OCI-LY7 (cell line): ENCODE results near the gene NINL. TPM values are rescaled to one million over a fixed set of nuclear protein-coding genes. Genes with fewer than 3 reads are reported as not detected.

Source experiments
- BruUV-seq: library from RNA; stranded (reverse); fragments of 400-500 nt; replicated peaks from 2 replicates; lab custom pipeline; 2021; lab: Mats Ljungman, UMichigan
- CTCF ChIA-PET: fragments of 300-600 bp; sonication (Branson Sonifier 250); formaldehyde crosslinking; loops from one replicate; lab custom pipeline; 2022; ENCODE audit warnings: antibody characterized with exemption; ENCODE audit not compliant: unreplicated experiment; lab: Charles Lee
- POLR2A ChIA-PET: fragments of 300-600 bp; sonication (Branson Sonifier 250); formaldehyde crosslinking; loops from one replicate; lab custom pipeline; 2022; ENCODE audit warnings: antibody characterized with exemption; lab: Charles Lee
- DNase-seq: peaks from one replicate; pipeline ENCODE4 v3.0.0-alpha.2; 2015; ENCODE audit warnings: low spot score
- H2AFZ ChIP-seq: fragments of 200-600 bp; sonication (generic), shearing (Covaris generic); 2 replicates; pipeline ENCODE4 v1.6.1; 2014; ENCODE audit warnings: mild to moderate bottlenecking, antibody characterized with exemption, low read length, moderate library complexity
- H3K27ac ChIP-seq: fragments of 200-600 bp; sonication (generic); 2 replicates; pipeline ENCODE4 v1.5.1; 2014; ENCODE audit warnings: mixed run types, low read depth, mild to moderate bottlenecking, moderate library complexity, low read length, inconsistent platforms; ENCODE audit not compliant: poor library complexity, severe bottlenecking
- H3K36me3 ChIP-seq: fragments of 200-600 bp; sonication (generic); 2 replicates; pipeline ENCODE4 v1.6.1; 2014; ENCODE audit warnings: mild to moderate bottlenecking, antibody characterized with exemption, low read length, moderate library complexity, mixed read lengths; ENCODE audit not compliant: insufficient read depth
- H3K4me1 ChIP-seq: fragments of 200-600 bp; sonication (generic); 2 replicates; pipeline ENCODE4 v1.5.1; 2014; ENCODE audit warnings: mild to moderate bottlenecking, low read length; ENCODE audit not compliant: insufficient read depth, poor library complexity, severe bottlenecking
- H3K4me2 ChIP-seq: fragments of 200-600 bp; sonication (generic); 2 replicates; pipeline ENCODE4 v1.6.1; 2014; ENCODE audit warnings: mild to moderate bottlenecking, low read length
- H3K4me3 ChIP-seq: fragments of 200-600 bp; sonication (generic); 2 replicates; pipeline ENCODE4 v1.5.1; 2014; ENCODE audit warnings: mild to moderate bottlenecking, low read depth, low read length; ENCODE audit not compliant: poor library complexity, severe bottlenecking
- H3K79me2 ChIP-seq: fragments of 200-600 bp; sonication (generic); 2 replicates; pipeline ENCODE4 v1.6.1; 2016; ENCODE audit warnings: low read depth, mild to moderate bottlenecking, low read length, moderate library complexity, mixed read lengths; ENCODE audit not compliant: insufficient read depth
- H3K9me2 ChIP-seq: fragments of 200-600 bp; sonication (generic); 2 replicates; pipeline ENCODE4 v1.6.1; 2016; ENCODE audit warnings: mild to moderate bottlenecking, low read length, mixed read lengths; ENCODE audit not compliant: insufficient read depth
- H3K9me3 ChIP-seq: fragments of 200-600 bp; sonication (generic); 2 replicates; pipeline ENCODE4 v1.6.1; 2014; ENCODE audit warnings: mild to moderate bottlenecking, mixed run types, low read length, mixed read lengths
- H4K20me1 ChIP-seq: fragments of 200-600 bp; sonication (generic); 2 replicates; pipeline ENCODE4 v1.6.1; 2014; ENCODE audit warnings: mild to moderate bottlenecking, antibody characterized with exemption, low read length, moderate library complexity, mixed read lengths; ENCODE audit not compliant: insufficient read depth
- EZH2phosphoT487 ChIP-seq: fragments of 200-600 bp; sonication (generic); IDR thresholded peaks from 2 replicates; pipeline ENCODE4 v1.6.1; 2018; ENCODE audit warnings: low read depth, borderline replicate concordance, mild to moderate bottlenecking, mixed run types, antibody characterized with exemption, low read length, moderate library complexity, mixed read lengths
- intact Hi-C: fragments of 100-400 bp; cut with micrococcal nuclease; formaldehyde crosslinking; loops from one replicate; pipeline ENCODE4 v1.10.0; 2022; ENCODE audit not compliant: unreplicated experiment
- total RNA-seq, 2 experiments: library from RNA; depleted of rRNA in 1 of 2; stranded (reverse); fragments of >200 nt in 1 of 2; shearing (Covaris generic) in 1 of 2; gene quantifications; 2 replicates each; pipeline ENCODE4 v1.2.3, GENCODE V29; 2014 to 2022
- TF ChIP-seq, protein P1 (sequence below): fragments of 200-600 bp; sonication (generic); conservative IDR thresholded peaks from 2 replicates; pipeline ENCODE4 v1.5.1; 2014; ENCODE audit warnings: mild to moderate bottlenecking, antibody characterized with exemption, low read length, moderate library complexity, mixed read lengths

Gene NINL
- total RNA-seq, 2 experiments from 2014 or later, result 0.06 to 0.55 TPM

DNA sequence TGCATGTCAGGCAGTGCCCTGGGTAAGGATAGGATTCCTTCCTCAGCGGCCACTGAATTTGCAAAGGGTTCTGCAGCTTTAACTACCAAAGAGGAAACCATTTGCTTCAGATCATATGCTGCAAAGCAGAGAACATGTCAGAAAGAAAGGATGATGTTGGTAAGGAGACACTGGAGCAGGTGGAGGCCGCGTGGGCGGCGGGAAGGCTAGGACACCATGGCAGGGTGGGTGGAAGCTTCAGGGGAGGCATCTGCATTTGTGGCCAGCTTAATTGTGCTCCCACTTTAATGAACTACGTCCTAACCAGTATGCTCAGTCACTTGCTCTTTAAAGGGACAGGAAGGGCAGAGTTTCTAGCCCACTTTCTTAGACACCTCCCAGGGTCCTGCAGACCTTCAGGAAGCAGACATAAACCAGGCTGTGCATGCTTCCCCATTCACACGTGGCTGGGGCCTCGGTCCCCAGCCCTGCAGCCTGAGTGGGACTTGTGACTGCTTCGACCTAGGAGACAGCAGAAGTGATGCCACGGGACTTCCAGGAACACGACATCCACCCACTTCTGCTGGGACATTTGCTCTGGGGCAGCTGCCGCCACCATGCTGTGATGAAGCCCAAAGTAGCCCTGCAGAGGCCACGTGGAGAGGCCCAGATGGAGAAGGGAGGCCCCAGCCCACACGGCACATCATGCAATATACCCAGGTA is 101.7 kb downstream of the NINL start:
- Histone ChIP-seq H3K79me2 (no peaks in the 10 kb centered on the region), H3K27ac (no peak overlapping the region), H2AFZ (no peak overlapping the region), H3K36me3 (no peaks in the 10 kb centered on the region), H3K4me3 (no peak overlapping the region), H3K9me3 (no peaks in the 10 kb centered on the region), H3K4me2 (no peak overlapping the region), H3K4me1 (peaks cover 5% of the 10 kb centered on the region), H3K9me2 (no peaks in the 10 kb centered on the region), H4K20me1 (no peaks in the 10 kb centered on the region)
- TF ChIP-seq EZH2phosphoT487, result no peak
- TF ChIP-seq, protein P1, sequence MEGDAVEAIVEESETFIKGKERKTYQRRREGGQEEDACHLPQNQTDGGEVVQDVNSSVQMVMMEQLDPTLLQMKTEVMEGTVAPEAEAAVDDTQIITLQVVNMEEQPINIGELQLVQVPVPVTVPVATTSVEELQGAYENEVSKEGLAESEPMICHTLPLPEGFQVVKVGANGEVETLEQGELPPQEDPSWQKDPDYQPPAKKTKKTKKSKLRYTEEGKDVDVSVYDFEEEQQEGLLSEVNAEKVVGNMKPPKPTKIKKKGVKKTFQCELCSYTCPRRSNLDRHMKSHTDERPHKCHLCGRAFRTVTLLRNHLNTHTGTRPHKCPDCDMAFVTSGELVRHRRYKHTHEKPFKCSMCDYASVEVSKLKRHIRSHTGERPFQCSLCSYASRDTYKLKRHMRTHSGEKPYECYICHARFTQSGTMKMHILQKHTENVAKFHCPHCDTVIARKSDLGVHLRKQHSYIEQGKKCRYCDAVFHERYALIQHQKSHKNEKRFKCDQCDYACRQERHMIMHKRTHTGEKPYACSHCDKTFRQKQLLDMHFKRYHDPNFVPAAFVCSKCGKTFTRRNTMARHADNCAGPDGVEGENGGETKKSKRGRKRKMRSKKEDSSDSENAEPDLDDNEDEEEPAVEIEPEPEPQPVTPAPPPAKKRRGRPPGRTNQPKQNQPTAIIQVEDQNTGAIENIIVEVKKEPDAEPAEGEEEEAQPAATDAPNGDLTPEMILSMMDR, result no peak
- BruUV-seq, result no TSS peak
- ChIA-PET POLR2A (no interaction called here), CTCF (no interaction called here)
- intact Hi-C loops, result no loop called here
- DNase-seq, result no peak

DNA sequence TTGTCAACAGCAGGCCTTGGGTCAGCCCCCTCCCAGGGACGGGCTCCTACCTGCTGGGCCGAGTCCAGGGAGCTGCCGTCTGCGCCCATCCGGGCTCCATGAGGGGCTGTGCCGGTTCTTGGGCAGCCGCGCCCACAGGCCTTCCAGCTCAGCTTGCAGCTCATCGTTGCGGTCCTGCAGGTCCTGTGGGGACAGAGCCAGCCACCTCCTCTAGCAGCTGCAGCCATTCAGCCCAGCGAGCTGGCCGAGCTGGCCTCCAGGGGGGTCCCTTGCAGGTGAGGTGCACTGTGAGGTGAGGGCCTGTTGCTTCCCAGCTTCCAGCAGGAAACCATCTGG is 103.4 kb downstream of the NINL start:
- ChIA-PET POLR2A (no interaction called here), CTCF (no interaction called here)
- BruUV-seq, result no TSS peak
- H3K9me2 ChIP-seq, result no peaks in the 10 kb centered on the region
- no peak overlapping the region for H3K4me2 ChIP-seq
- peaks cover 5% of the 10 kb centered on the region for H3K4me1 ChIP-seq
- no peaks in the 10 kb centered on the region for H3K9me3 ChIP-seq
- no peak overlapping the region for H2AFZ ChIP-seq
- TF ChIP-seq EZH2phosphoT487, result no peak
- TF ChIP-seq, protein P1, result no peak
- no peak overlapping the region for H3K4me3 ChIP-seq
- H4K20me1 ChIP-seq, result no peaks in the 10 kb centered on the region
- intact Hi-C loops, result no loop called here
- no peaks in the 10 kb centered on the region for H3K79me2 ChIP-seq
- no peaks in the 10 kb centered on the region for H3K36me3 ChIP-seq
- no peak overlapping the region for H3K27ac ChIP-seq
- DNase-seq, result no peak

DNA sequence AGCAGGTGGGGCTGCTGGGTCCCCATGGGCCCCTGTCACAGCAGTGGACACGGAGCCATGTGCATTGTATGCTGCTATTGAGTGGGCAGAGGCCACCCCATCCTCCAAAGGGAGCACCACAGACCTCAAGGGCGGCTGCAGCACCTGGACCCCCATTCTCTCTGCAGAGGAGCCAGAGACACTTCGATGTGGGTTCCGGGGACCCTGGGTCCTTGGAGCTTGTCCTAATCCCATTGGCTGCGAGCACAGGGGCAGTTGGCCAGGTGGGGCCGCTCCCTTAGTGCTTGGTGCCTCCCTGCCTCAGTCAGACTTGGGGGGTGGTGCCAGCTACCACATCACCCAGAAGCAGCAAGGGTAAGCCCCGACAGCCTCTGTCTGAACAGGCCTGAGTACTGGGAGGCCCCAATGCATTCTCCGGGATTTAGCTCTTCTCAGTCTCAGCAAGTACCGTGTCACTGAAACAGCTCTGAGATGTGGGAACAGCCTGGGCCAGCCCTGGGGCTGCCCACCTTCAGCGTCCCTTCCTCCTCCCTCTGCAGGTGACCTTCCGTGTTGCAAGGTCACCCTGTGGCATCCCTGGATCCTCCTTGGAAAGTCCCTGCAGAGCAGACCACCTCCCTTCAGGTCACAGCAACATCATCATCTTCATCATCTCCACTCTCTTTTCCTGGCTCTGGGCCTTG is 104.0 kb downstream of the NINL start:
- ChIA-PET POLR2A (no interaction called here), CTCF (no interaction called here)
- Histone ChIP-seq H3K4me2 (no peak overlapping the region), H3K36me3 (no peaks in the 10 kb centered on the region), H3K27ac (no peak overlapping the region), H2AFZ (no peak overlapping the region), H4K20me1 (no peaks in the 10 kb centered on the region), H3K4me1 (peaks cover 5% of the 10 kb centered on the region), H3K4me3 (no peak overlapping the region), H3K9me2 (no peaks in the 10 kb centered on the region), H3K9me3 (no peaks in the 10 kb centered on the region), H3K79me2 (no peaks in the 10 kb centered on the region)
- no peak for DNase-seq
- BruUV-seq, result no TSS peak
- TF ChIP-seq EZH2phosphoT487, result no peak
- TF ChIP-seq, protein P1, result no peak
- intact Hi-C loops, result no loop called here
